Fibroblast of villous mesenchyme (primary cell): Measurements from ENCODE around the gene IFI27L2. TPM values are rescaled to one million over a fixed set of nuclear protein-coding genes. Genes with fewer than 3 reads are reported as not detected.

Experiments
- DNase-seq: peaks from one replicate; pipeline ENCODE4 v3.0.0-alpha.2; 2010; ENCODE audit warnings: low read depth
- H3K4me3 ChIP-seq: 2 replicates; pipeline ENCODE4 v1.5.1; 2011; ENCODE audit warnings: low read depth, mild to moderate bottlenecking, low read length
- total RNA-seq: library from RNA; depleted of rRNA; stranded (reverse); fragments of >200 nt; gene quantifications from 2 replicates; pipeline ENCODE4 v1.2.3, GENCODE V29; 2012
- TF ChIP-seq, protein P1 (sequence below): IDR thresholded peaks from 2 replicates; pipeline ENCODE4 v1.5.1; 2012; ENCODE audit warnings: low read depth, mild to moderate bottlenecking, low read length; ENCODE audit not compliant: insufficient read depth

The IFI27L2 gene
- total RNA-seq, 1 donor: 94.1 TPM

- TF ChIP-seq, protein P1, sequence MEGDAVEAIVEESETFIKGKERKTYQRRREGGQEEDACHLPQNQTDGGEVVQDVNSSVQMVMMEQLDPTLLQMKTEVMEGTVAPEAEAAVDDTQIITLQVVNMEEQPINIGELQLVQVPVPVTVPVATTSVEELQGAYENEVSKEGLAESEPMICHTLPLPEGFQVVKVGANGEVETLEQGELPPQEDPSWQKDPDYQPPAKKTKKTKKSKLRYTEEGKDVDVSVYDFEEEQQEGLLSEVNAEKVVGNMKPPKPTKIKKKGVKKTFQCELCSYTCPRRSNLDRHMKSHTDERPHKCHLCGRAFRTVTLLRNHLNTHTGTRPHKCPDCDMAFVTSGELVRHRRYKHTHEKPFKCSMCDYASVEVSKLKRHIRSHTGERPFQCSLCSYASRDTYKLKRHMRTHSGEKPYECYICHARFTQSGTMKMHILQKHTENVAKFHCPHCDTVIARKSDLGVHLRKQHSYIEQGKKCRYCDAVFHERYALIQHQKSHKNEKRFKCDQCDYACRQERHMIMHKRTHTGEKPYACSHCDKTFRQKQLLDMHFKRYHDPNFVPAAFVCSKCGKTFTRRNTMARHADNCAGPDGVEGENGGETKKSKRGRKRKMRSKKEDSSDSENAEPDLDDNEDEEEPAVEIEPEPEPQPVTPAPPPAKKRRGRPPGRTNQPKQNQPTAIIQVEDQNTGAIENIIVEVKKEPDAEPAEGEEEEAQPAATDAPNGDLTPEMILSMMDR: no peak
- DNase-seq: no peak
- H3K4me3 ChIP-seq: no peak overlapping the region
Measured at GRCh38 chr14:94125659-94126418, 3.6 kb downstream of the IFI27L2 start.

DNA sequence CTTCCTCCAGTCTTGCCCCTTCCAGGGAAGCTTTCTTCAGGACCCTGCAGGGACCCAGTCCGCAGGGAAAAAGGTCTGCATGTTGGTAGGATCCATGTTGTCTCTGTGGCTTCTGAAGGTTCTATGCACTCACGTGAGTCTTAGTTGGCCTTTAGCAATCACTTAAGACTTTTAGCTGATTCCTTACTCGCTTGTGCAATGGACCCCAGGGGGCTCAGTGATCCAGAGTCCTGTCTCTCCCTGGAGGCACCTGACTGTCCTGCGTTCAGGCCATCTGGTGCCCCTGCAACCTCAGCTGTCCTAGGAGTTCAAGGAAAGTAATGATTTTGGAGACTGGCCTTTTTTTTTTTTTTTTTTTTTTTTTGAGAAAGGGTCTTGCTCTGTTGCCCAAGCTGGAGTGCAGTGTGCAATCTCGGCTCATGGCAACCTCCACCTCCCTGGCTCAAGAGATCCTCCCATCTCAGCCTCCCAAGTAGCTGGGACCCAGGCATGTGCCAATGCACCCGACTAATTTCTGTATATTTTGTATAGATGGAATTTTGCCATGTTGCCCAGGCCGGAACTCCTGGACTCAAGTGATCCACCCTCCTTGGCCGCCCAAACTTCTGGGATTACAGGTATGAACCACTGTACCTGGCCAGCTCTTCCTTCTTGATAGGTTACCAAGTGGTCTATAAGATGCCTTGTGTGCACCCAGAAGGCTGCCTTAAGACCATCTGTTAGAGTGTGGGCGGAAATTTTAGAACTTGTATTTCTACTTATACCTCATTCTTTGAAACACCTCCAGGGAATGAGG, 4.6 kb downstream of the IFI27L2 start:
- no peak overlapping the region for H3K4me3 ChIP-seq
- TF ChIP-seq, protein P1: no peak
- DNase-seq: no peak

GRCh38 chr14:94123868-94124267, 5.5 kb downstream of the IFI27L2 start:
- no peak for DNase-seq
- TF ChIP-seq, protein P1: no peak
- H3K4me3 ChIP-seq: no peak overlapping the region

GRCh38 chr14:94123296-94123695, 6.1 kb downstream of the IFI27L2 start:
- no peak overlapping the region for H3K4me3 ChIP-seq
- DNase-seq: no peak
- TF ChIP-seq, protein P1: no peak

GRCh38 chr14:94122438-94122837, 7.0 kb downstream of the IFI27L2 start:
- TF ChIP-seq, protein P1: no peak
- no peak overlapping the region for H3K4me3 ChIP-seq
- no peak for DNase-seq

DNA sequence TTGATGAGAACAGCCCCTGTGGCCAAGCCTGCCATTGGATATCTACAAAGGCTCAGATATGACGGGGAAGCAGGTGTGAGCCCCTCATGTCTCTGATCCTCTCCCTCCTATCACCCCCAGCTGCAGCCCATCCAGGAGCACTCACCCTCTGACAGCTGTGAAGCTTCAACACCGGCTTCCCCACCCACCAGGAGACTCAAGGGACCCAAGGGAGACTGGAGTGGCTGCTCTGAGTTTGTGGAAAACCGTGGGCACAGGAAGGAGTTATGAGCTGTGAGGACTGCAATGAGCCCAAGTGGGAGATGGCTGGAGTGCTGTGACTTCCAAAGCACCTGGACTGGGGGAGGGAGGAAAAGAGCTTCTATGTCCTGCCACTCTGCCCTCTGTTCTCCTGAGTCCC, 7.9 kb downstream of the IFI27L2 start:
- DNase-seq: no peak
- H3K4me3 ChIP-seq: no peak overlapping the region
- TF ChIP-seq, protein P1: no peak
